Mesodermal cell (in vitro differentiated cells): Measurements from ENCODE around the gene TRIO.

Experiments
- H3K27ac ChIP-seq: 2 replicates; pipeline ENCODE4 v1.7.0; 2013; ENCODE audit warnings: mild to moderate bottlenecking, low read depth, low read length, moderate library complexity; ENCODE audit not compliant: severe bottlenecking
- H3K36me3 ChIP-seq: 2 replicates; pipeline ENCODE4 v1.7.1; 2013; ENCODE audit warnings: mild to moderate bottlenecking, low read length, moderate library complexity; ENCODE audit not compliant: control insufficient read depth, insufficient read depth
- H3K4me1 ChIP-seq: one replicate; pipeline ENCODE4 v1.7.1; 2013; ENCODE audit warnings: mild to moderate bottlenecking, low read length; ENCODE audit not compliant: insufficient read depth, control insufficient read depth, poor library complexity, severe bottlenecking
- H3K4me3 ChIP-seq: 2 replicates; pipeline ENCODE4 v1.7.0; 2013; ENCODE audit warnings: low read length, control low read depth, mild to moderate bottlenecking; ENCODE audit not compliant: insufficient read depth, poor library complexity, severe bottlenecking; ENCODE audit errors: extremely low read depth
- H3K9me3 ChIP-seq: 2 replicates; pipeline ENCODE4 v1.7.1; 2013; ENCODE audit warnings: mild to moderate bottlenecking, low read length, moderate library complexity; ENCODE audit not compliant: control insufficient read depth
- WGBS, 2 experiments: methylation state at CpG; one replicate each; pipeline ENCODE4 v1.1.5; 2013; ENCODE audit warnings: missing lambda C conversion rate in 2 of 2; ENCODE audit not compliant: insufficient coverage in 2 of 2; 5-methylcytosine and 5-hydroxymethylcytosine counted together

TRIO gene

DNA sequence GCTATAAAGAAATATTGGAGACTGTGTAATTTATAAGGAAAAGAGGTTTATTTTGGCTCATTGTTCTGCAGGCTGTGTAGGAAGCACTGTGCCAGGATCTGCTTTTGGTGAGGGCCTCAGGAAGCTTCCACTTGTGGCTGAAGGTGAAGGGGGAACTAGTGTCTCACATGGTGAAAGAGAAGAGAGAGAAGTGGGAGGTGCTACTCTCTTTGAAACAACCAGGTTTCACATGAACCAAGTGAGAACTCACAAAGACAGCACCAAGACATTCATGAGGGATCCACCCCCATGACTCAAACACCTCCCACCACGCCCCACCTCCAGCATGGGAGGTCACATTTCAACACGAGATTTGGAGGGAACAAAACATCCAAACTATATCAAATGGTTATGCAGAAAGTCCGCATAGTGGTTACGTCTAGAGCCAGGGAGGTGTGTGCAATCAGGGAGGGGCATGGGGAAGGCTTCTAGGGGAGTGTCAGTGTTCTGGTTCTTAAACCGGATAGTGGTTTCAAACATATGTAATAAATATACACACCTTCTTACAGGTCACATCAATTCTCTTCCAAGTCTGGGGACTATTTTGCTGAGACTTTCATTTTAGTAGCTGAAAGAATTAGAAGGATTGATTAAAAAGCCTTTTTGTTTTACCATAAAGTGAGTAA, 113.0 kb downstream of the TRIO start:
- Histone ChIP-seq H3K36me3 (peaks cover 44% of the 10 kb centered on the region), H3K4me3 (no peak overlapping the region), H3K9me3 (peaks cover 20% of the 10 kb centered on the region), H3K4me1 (peaks cover 37% of the 10 kb centered on the region), H3K27ac (no peak overlapping the region)
- no CpG with 5 or more reads among the region's 5 CpGs for WGBS, 2 experiments

- H3K36me3 ChIP-seq = peaks cover 44% of the 10 kb centered on the region
- H3K27ac ChIP-seq = no peak overlapping the region
- no peak overlapping the region for H3K4me3 ChIP-seq
- H3K9me3 ChIP-seq = peaks cover 20% of the 10 kb centered on the region
- 86 to 88% methylated on average over 8 to 10 of the region's 11 CpGs for WGBS, 2 experiments
- peaks cover 44% of the 10 kb centered on the region for H3K4me1 ChIP-seq
Measured at GRCh38 chr5:14256756-14257393, 113.7 kb downstream of the TRIO start.

- H3K4me3 ChIP-seq = no peak overlapping the region
- peaks cover 20% of the 10 kb centered on the region for H3K9me3 ChIP-seq
- peaks cover 35% of the 10 kb centered on the region for H3K36me3 ChIP-seq
- WGBS, 2 experiments = 45% methylated on average over 2 of the region's 7 CpGs; no CpG with 5 or more reads in 1 of the 2 experiments
- peak overlapping the region; percentile 6 for H3K27ac ChIP-seq
- H3K4me1 ChIP-seq = peaks cover 49% of the 10 kb centered on the region
Measured at GRCh38 chr5:14257995-14258403, 114.9 kb downstream of the TRIO start.

GRCh38 chr5:14258840-14259239, 115.7 kb downstream of the TRIO start:
- Histone ChIP-seq H3K27ac (peak overlapping the region; percentile 43), H3K36me3 (peaks cover 28% of the 10 kb centered on the region), H3K4me3 (no peak overlapping the region), H3K4me1 (peaks cover 58% of the 10 kb centered on the region), H3K9me3 (peaks cover 15% of the 10 kb centered on the region)
- 27 to 32% methylated on average over 7 to 10 of the region's 11 CpGs for whole genome bisulfite sequencing, 2 experiments

- Histone ChIP-seq H3K9me3 (peaks cover 9% of the 10 kb centered on the region), H3K4me3 (no peak overlapping the region), H3K36me3 (peaks cover 11% of the 10 kb centered on the region), H3K4me1 (peaks cover 69% of the 10 kb centered on the region), H3K27ac (peak overlapping the region; percentile 59)
- WGBS, 2 experiments = no CpG with 5 or more reads among the region's 2 CpGs
Measured at GRCh38 chr5:14260637-14261036, 117.5 kb downstream of the TRIO start.

DNA sequence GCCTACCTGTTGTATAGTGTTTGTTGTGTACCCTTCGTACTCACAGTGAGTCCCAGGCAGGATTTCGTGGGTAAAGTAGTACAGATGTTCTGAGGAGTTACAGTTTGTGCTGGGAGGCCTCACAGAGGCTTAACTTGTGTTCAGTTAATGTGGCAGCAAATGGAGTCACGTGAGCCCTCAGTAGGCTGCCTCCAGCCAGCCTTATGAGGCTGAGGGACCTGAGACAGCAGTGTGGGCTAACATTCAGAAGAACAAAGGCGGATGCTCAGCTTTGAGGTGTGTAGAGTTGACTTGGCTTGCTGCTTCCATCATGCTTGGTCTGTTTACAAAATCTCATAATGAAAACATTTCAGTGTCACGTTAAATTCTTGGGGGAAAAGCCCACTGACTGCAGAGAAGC, 118.1 kb downstream of the TRIO start:
- Histone ChIP-seq H3K27ac (peak overlapping the region; percentile 59), H3K36me3 (peaks cover 6% of the 10 kb centered on the region), H3K4me1 (peaks cover 75% of the 10 kb centered on the region), H3K9me3 (peaks cover 4% of the 10 kb centered on the region), H3K4me3 (no peak overlapping the region)
- WGBS, 2 experiments = 72 to 81% methylated on average over 3 to 4 of the region's 5 CpGs

- no peak overlapping the region for H3K27ac ChIP-seq
- H3K4me1 ChIP-seq = peaks cover 79% of the 10 kb centered on the region
- no peaks in the 10 kb centered on the region for H3K9me3 ChIP-seq
- no peak overlapping the region for H3K4me3 ChIP-seq
- WGBS, 2 experiments = 90 to 97% methylated on average over 10 to 12 of the region's 12 CpGs
- H3K36me3 ChIP-seq = no peaks in the 10 kb centered on the region
Measured at GRCh38 chr5:14261856-14262611, 118.9 kb downstream of the TRIO start.

DNA sequence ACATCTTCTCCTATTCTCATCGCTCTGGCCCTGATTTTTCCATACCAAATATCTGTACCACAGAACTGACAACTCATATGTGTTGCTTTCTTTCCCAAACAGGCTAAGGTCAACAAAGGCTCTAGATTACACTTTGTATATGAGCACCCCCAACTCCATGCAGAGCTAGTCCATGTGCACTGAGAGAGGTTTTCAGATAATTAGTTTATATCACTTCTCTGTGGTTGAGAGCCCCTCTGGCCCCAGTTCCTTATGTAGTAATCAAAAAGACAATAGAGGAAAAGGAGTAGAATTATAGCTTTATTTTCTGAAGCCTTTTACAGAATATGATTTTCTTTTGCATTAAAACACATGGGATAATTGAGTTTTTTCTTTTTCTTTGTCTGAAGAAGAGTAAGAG, 120.0 kb downstream of the TRIO start:
- WGBS, 2 experiments = no CpG with 5 or more reads among the region's 1 CpG
- H3K9me3 ChIP-seq = no peaks in the 10 kb centered on the region
- H3K27ac ChIP-seq = no peak overlapping the region
- H3K4me3 ChIP-seq = no peak overlapping the region
- peaks cover 77% of the 10 kb centered on the region for H3K4me1 ChIP-seq
- H3K36me3 ChIP-seq = no peaks in the 10 kb centered on the region

DNA sequence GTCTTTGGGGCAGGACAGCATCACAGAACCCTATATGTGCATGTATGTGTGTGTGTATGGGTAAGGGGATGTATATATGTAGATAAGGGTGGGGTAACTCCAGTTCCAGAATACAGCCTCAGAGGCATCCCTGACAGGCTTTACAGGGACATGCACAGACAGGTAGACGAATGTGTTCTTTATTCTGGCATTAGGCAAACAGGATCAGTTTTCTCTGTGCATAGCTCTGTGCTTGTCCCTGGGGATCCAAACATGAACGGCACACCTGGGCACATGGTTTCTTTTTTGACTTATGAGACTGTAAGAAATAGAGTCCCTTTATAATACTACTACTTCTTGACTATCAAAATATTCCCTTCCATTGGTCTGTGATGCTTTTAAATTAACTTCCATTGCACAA, 120.6 kb downstream of the TRIO start:
- no peak overlapping the region for H3K4me3 ChIP-seq
- no peaks in the 10 kb centered on the region for H3K36me3 ChIP-seq
- H3K9me3 ChIP-seq = no peaks in the 10 kb centered on the region
- no peak overlapping the region for H3K27ac ChIP-seq
- peaks cover 77% of the 10 kb centered on the region for H3K4me1 ChIP-seq
- 63 to 85% methylated on average over 1 of the region's 2 CpGs for WGBS, 2 experiments

- Histone ChIP-seq H3K9me3 (no peaks in the 10 kb centered on the region), H3K4me3 (no peak overlapping the region), H3K4me1 (peaks cover 77% of the 10 kb centered on the region), H3K27ac (peak overlapping the region; percentile 99), H3K36me3 (no peaks in the 10 kb centered on the region)
- 2 to 15% methylated on average over 11 to 14 of the region's 26 CpGs for WGBS, 2 experiments
Measured at GRCh38 chr5:14264605-14265316, 121.6 kb downstream of the TRIO start.
